NCI-H1417 (cell line): ENCODE measurements around the gene MFRP.

Experiments used
- DNase-seq, 3 experiments: peaks; one replicate each; lab custom pipeline; 2025; lab: John Stamatoyannopoulos, UW

MFRP gene

DNA sequence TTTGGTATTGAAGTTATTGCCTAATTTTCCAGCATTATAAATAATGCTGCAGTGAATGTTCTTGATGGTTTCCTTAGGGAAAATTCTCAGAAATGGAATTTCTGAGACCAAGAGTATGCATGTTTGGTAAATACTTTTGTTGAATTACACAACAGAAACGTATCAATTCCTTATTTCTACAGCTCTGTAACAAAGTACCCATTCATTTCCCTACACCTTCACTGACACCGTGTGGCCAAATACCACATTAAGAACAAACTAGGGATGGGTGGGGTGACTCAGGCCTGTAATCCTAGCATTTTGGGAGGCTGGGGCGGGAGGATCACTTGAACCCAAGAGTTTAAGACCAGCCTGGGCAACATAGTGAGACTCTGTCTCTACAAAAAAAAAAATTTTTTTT is 51.3 kb downstream of the MFRP start:
- DNase-seq: no peak

GRCh38 chr11:119293461-119293860 is 53.0 kb downstream of the MFRP start:
- DNase-seq: no peak

- no peak for DNase-seq
These were observed 55.5 kb downstream of the MFRP start for GRCh38 chr11:119290894-119291497.
